Measurements from ENCODE around the gene GDPGP1.

Gene GDPGP1

DNA sequence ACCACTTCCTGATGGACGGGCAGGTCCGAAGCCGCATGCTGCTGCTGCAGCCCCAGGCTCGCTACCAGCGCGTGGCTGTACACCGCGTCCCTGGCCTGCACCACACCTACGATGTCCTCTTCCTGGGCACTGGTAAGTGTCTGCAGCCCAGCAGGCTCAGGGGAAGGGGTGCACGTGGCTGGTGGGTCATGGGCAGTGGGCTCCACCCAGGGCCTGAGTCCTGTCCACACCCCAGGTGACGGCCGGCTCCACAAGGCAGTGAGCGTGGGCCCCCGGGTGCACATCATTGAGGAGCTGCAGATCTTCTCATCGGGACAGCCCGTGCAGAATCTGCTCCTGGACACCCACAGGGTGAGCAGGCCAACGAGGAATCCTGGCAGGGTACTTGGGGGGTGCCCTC is 9.0 kb upstream of the GDPGP1 start:
- no peak for DNase-seq (ENCODE audit: low read depth in 1 of 2, low spot score in 1 of 2)

DNA sequence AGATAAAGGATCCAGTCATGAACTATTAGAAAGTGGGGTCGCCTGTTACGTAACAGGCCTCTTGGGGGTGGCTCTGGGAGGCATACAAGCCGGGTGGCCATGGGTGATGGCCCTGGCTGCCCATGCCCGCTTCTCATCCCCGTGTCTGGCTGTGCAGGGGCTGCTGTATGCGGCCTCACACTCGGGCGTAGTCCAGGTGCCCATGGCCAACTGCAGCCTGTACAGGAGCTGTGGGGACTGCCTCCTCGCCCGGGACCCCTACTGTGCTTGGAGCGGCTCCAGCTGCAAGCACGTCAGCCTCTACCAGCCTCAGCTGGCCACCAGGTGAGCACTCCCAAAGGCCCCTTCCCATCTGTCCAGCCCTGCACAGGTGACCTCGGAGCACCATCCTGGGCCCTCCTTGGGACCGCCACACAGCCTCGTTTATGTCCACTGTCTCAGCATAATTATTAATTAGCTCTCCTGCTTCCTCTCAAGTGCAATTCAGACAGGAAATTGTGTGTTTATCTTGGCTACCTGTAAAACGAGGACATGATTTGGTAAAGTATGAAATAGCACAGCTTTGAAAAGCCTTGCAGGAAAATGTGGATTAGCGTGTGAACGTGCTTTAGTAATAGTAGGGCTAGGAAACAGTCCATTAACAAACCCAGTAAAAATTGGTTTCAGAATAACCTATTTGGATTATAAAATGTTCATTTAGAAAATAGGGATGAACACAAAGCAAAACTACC is 8.3 kb upstream of the GDPGP1 start:
- DNase-seq (ENCODE audit: low read depth in 1 of 2, low spot score in 1 of 2), result no peak

DNA sequence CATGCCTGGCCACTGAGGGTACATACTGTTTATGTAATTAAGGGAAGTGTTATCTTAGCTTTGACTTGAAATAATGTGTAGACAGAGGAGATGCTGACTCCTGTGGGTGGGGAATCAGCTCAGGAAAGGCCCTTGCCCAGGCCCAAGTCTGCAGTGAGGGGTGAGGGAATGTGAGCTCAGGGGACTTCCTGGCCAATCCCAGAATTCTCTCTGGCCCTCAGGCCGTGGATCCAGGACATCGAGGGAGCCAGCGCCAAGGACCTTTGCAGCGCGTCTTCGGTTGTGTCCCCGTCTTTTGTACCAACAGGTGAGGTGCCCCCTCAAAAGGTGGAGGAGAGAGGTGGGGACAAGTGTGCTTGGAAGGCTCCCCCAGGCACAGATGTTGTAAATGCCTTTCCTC is 6.7 kb upstream of the GDPGP1 start:
- DNase-seq (ENCODE audit: low read depth in 1 of 2, low spot score in 1 of 2), result no peak

DNA sequence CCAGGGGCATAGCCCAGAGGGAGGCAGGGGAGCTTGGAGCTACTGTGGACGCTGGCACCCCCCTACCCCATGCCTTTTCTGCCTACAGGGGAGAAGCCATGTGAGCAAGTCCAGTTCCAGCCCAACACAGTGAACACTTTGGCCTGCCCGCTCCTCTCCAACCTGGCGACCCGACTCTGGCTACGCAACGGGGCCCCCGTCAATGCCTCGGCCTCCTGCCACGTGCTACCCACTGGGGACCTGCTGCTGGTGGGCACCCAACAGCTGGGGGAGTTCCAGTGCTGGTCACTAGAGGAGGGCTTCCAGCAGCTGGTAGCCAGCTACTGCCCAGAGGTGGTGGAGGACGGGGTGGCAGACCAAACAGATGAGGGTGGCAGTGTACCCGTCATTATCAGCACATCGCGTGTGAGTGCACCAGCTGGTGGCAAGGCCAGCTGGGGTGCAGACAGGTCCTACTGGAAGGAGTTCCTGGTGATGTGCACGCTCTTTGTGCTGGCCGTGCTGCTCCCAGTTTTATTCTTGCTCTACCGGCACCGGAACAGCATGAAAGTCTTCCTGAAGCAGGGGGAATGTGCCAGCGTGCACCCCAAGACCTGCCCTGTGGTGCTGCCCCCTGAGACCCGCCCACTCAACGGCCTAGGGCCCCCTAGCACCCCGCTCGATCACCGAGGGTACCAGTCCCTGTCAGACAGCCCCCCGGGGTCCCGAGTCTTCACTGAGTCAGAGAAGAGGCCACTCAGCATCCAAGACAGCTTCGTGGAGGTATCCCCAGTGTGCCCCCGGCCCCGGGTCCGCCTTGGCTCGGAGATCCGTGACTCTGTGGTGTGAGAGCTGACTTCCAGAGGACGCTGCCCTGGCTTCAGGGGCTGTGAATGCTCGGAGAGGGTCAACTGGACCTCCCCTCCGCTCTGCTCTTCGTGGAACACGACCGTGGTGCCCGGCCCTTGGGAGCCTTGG is 5.9 kb upstream of the GDPGP1 start:
- DNase-seq (ENCODE audit: low read depth in 1 of 2, low spot score in 1 of 2), result no peak

DNA sequence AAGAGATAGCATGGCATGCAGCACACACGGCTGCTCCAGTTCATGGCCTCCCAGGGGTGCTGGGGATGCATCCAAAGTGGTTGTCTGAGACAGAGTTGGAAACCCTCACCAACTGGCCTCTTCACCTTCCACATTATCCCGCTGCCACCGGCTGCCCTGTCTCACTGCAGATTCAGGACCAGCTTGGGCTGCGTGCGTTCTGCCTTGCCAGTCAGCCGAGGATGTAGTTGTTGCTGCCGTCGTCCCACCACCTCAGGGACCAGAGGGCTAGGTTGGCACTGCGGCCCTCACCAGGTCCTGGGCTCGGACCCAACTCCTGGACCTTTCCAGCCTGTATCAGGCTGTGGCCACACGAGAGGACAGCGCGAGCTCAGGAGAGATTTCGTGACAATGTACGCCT is 5.0 kb upstream of the GDPGP1 start:
- no peak for DNase-seq (ENCODE audit: low read depth in 1 of 2, low spot score in 1 of 2)

DNA sequence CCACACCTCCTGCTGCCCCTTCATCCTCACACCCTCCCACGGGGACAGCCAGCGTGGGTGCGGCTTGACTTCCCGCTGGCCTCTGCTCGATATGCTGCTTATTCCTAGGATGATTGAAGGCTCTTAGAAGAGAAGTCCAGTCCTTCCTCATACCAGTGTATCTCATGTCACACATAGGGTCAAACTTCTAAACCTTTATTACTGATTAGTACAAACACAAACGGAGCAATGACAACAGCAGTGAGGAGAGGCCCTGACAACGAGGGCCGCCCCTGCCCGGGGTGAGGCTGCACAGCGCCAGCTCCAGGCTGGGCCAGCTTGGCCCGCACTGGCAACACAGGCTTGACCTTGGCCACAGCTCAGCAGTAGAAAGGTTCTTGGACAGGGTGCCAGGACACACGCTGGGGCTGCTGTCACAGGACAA is 3.9 kb upstream of the GDPGP1 start:
- DNase-seq (ENCODE audit: low read depth in 1 of 2, low spot score in 1 of 2), result no peak

DNA sequence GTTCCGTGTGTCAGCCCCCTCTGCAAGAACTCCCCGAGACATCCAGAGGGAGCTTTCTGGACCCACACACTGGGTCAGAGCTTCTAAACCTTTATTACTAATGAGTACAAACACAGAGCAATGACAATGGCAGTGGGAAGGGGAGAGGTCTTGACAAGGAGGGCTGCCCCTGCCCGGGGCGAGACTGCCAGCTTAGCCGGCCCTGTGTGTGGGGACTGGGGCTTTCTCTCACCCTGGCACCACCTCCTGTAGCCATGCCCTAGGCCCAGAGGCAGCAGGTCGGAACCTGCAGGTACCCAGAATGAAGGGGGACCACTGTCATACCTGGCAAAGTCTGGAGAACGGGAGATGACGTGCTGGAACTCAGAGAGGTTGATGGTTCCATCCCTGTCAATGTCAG is 3.4 kb upstream of the GDPGP1 start:
- no peak for DNase-seq (ENCODE audit: low read depth in 1 of 2, low spot score in 1 of 2)

DNA sequence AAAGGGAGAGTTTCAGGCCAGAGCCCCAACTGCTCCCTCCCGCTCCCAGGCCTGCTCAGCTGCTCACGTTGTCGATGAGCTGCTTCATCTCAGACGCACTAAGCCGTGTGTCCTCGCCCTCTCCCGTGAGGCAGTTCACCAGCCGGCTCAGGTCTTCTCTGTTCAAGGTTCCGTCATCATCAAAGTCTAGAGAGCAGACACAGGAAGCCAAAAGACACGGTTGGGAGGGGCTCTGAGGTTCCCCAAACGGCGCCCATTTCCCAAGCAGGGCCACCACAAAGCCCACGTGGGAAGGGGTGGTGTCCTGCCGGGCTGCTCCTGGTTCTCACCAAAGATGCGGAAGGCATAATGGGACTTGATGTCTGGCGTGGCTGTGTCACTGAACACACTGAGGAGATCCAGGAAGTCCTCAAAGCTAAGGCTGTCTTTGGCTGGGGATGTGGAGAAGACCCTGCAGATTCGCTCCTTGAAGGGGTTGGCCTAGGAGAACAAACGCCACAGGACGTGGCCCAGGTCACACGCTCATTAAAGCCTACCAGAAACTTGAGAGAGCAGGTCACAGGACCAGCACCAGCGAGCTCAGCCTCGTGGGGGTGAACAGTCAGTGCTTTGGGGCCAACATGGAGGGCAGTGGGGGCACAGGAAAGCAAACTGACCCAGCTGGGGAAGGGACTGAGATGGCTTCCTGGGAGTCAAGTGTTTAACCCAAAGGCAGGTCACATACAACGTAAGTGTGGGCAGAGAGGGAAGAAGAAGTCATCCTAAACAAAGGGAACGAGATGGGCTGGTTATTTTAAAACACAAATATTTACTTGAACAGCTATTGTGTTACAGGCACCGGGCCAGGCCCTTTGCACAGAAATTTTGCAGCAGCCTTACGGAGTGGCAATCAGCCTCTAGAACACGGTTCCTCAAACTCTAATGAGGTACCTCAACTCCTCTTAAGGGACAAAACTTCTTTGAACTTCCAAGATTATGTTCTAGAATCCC is 2.7 kb upstream of the GDPGP1 start:
- DNase-seq (ENCODE audit: low read depth in 1 of 2, low spot score in 1 of 2), result peak; percentile 34 to 69

DNA sequence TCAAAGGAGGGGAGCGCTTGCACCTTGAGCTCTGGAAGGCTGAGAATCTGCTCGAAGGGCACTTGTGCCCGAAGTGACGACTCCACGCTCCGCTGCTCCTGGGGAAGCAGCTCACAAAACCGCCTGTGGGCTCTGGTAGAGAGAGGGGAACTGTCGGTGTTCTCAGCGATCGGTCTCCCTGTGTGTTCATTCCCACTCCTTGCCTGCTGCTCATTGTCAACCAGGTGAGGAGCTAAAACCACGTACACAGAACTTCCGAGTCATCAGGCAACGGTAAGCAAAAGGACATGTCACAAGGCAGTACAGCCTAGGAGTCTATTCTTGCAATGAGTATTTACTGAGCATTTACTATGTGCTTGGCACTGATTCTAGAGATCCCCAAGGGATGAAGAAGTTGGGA is 1.8 kb upstream of the GDPGP1 start:
- DNase-seq (ENCODE audit: low read depth in 1 of 2, low spot score in 1 of 2), result no peak

DNA sequence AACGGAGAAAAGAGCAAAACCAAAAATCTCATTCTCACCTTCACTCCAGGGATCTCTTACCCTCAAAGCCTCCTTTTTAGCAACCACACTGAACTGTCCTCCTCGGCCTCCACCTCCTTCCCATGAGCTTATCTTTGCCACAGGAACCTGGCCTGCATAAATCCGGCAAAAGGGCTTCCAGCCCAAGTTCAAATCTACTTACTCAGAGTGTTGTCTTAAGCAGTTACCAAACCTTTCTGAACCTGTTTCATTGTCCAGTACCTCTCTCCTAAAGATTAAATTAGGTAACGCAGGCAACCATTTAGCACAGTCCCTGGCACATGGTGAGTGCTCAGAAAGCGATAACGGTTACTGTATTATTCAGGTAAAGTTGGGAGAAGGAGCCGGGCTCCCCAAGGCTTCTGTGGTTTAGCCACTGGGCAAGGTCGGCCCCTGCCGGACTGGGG is 1.0 kb upstream of the GDPGP1 start:
- DNase-seq (ENCODE audit: low read depth in 1 of 2, low spot score in 1 of 2), result no peak

DNA sequence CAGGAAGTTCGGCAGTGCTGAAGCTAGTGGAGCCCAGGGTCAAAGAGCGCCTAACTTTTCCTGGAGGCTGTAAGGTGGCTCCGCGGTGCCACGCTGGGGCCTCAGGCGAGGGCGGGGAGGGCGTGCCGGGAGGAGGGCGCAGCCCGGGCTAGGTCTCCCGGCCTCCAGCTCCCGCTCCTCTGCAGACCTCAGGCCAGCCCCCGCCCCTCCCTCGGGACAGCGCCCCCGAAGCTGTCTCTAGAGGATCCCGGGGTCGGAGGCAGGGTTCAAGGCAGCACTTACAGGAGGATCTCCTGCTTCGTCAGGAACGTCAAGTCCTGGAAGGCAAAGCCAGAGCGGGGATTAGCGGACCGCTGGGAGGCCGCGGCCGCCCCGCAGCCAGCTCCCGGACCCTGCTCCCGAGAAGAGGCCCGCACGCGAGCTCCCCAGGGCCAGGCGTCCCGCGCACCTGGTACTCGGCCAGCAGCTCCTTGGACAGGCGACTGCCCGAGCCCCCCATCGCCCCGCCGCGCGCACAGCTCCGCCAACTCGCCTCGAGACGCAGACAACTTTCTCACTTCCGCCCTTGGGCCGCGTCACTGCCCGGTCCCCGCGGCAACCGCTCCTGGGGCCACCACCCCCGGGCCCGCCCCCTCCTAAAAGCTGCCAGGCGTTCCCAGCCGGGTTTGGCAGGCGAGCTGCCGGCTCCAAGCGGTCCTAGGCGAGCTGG is 468 bp upstream of the GDPGP1 start, which contains the start of gene CIB1:
Gene CIB1, minus strand, starts transcription at position 555 of the 709 bp plus-strand sequence. Its CDS starts 56 bp downstream, at position 499.
- peak; percentile 94 to 95 for DNase-seq (ENCODE audit: low read depth in 1 of 2, low spot score in 1 of 2)

DNA sequence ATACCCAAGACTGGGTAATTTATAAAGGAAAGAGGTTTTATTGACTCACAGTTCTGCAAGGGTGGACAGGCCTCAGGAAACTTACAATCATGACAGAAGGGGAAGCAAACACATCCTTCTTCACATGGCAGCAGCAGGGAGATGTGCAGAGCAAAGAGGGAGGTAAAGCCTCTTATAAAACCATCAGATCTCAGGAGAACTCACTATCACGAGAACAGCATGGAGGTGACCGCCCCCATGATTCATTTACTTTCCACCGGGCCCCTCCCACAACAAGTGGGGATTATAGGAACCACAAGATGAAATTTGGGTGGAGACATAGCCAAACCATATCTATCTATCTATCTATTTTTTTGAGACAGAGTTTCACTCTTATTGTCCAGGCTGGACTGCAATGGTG is 5.4 kb downstream of the GDPGP1 start:
- DNase-seq (ENCODE audit: low read depth in 1 of 2, low spot score in 1 of 2), result no peak

DNA sequence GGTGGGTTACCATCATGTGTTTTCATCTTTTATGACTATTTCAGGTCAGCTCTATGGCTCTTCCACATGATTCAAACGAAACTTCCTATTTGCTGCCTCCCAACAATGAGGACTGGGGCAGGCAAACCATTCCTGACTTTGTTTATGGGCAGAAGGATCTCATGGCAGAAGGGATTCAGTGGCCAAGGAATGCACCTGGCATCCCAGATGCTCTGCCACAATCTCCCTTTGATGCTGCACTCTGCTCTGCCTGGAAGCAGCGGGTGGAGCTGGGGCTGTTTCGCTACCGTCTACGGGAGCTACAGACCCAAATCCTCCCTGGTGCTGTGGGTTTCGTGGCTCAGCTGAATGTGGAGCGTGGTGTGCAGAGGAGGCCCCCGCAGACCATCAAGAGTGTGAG is 6.8 kb downstream of the GDPGP1 start:
- DNase-seq (ENCODE audit: low read depth in 1 of 2, low spot score in 1 of 2), result no peak

DNA sequence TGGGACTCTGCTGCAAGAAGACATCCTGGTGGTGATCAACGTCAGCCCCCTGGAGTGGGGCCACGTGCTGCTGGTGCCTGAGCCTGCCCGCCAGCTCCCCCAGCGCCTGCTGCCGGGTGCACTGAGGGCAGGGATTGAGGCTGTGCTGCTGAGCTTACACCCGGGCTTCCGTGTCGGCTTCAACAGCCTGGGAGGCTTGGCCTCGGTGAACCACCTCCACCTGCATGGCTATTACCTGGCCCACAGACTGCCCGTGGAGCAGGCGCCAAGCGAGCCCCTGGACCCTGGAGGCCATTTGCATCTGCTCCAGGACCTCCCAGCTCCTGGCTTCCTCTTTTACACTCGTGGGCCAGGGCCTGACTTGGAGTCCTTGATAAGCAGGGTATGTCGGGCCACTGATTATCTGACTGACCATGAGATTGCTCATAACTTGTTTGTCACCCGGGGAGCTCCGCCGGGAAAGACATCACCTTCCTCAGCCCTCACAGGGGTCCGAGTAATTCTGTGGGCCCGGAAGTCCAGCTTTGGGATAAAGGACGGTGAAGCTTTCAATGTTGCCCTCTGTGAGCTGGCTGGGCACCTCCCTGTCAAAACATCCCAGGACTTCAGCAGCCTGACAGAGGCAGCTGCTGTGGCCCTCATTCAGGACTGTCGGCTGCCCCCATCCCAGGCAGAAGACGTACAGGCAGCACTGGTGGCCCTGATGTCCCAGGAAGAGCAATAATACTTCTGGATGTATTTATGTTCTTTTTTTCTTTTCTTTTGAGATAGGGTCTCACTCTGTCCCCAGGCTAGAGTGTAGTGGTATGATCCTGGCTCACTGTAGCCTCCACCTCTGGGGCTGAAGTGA is 7.6 kb downstream of the GDPGP1 start:
- DNase-seq (ENCODE audit: low read depth in 1 of 2, low spot score in 1 of 2), result no peak

DNA sequence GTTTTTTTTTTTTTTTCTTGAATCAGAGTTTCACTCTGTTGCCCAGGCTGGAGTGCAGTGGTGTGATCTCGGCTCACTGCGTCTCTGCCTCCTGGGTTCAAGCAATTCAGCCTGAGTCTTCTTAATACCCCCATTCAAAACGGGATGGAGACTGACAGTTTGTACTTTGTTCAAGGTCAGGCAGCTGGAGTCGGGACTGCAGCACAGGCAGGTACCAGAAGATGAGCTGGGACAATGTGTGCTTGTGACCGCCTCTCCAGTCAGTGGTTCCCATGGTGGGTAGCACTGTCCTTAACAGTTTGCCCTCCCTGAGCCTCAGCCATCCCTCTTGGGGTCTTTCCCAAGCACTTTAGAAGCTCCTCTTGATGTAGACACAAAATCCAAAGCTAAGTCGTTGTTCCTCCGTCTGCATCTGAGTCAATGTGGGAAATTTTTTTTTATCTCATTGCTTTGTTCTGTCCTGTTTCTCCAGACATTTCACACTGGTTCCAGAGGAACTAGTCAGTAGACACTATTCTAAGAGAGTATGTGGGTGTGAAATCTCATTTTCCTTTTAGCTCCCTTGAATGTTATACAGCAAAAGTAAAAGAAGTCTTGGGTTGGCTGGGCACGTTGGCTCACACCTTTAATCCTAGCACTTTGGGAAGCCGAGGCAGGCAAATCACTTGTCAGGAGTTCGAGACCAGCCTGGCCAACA is 10.1 kb downstream of the GDPGP1 start:
- DNase-seq (ENCODE audit: low read depth in 1 of 2, low spot score in 1 of 2), result no peak

DNA sequence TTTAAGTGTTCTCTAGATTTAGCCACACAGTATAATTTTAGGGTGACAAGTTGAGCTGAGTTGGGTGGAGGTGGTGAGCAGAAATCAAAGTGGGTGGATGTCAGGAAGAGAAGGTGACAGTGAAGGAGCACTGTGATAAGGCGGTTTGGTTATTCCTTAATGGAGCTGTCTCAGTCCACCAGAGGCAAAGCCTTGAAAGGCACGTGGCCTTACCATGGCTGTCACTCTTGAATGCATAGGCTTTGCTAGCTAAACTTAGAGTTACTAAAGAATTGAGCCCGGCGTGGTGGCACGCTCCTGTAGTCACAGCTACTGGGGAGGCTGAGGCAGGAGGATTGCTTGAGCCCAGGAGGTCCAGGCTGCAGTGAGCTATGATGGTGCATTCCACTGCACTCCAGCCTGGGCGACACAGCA is 14.8 kb downstream of the GDPGP1 start:
- no peak for DNase-seq (ENCODE audit: low read depth in 1 of 2, low spot score in 1 of 2)

DNA sequence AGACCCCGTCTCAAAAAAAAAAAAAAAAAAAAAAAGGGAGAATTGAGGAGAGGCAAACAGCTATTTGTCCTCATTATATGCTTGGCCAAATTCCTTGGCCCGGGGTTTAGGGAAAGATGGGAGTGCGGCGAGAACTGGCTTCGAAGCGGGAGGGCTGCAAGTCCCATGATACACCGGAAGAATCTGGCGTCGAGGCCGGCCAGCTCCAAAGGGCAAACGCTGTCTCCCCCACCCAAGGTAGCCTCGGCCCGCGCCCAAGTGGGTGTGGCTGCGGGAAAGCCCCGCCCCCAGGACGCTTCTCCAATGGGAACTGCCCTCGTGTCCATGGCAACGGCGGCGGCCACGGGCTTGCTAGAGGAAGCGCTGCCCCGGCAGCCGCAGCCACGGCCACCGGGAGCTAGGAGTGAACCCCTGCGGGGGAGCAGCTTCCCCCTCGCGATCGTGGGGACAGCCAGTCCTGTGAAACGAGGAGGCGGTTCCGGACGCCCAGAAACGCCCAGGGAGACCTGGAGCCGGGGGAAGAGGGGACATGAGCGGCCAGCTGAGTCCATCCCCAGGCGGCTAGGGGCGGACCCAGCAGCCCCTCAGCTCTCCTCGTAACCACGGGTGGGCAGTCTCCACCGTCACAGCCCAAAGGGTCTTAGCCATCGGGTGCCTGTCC is 15.3 kb downstream of the GDPGP1 start, which contains the start of gene TTLL13:
Gene TTLL13, plus strand, starts transcription at position 354 of the 661 bp plus-strand sequence. CDS start 1,075 bp downstream, outside the sequence.
- peak; percentile 36 to 70 for DNase-seq (ENCODE audit: low read depth in 1 of 2, low spot score in 1 of 2)

DNA sequence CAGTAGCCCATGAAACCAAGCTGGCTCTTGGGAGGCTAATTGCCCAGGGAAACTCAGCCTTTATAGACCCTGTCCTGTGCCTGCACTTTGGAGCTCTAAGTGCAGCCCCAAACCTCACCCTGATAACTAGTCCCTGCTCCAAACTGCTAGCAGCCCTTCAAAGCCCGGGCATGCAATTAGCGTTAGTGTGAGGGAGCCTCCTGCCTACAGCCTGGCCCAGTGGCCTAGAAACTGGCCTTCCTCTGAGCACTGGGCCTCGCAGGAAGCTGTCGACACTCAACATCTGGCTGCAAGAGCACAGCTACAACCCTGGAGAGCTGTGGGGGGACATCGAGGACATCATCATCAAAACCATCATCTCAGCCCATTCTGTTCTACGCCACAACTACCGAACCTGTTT is 23.8 kb downstream of the GDPGP1 start:
- no peak for DNase-seq (ENCODE audit: low read depth in 1 of 2, low spot score in 1 of 2)
